NCI-H2196 (cell line): ENCODE results near the gene MFSD6.

ENCODE experiments used
- DNase-seq: peaks from one replicate; lab custom pipeline; 2025; ENCODE audit not compliant: unreplicated experiment; lab: John Stamatoyannopoulos, UW

MFSD6 gene

DNA sequence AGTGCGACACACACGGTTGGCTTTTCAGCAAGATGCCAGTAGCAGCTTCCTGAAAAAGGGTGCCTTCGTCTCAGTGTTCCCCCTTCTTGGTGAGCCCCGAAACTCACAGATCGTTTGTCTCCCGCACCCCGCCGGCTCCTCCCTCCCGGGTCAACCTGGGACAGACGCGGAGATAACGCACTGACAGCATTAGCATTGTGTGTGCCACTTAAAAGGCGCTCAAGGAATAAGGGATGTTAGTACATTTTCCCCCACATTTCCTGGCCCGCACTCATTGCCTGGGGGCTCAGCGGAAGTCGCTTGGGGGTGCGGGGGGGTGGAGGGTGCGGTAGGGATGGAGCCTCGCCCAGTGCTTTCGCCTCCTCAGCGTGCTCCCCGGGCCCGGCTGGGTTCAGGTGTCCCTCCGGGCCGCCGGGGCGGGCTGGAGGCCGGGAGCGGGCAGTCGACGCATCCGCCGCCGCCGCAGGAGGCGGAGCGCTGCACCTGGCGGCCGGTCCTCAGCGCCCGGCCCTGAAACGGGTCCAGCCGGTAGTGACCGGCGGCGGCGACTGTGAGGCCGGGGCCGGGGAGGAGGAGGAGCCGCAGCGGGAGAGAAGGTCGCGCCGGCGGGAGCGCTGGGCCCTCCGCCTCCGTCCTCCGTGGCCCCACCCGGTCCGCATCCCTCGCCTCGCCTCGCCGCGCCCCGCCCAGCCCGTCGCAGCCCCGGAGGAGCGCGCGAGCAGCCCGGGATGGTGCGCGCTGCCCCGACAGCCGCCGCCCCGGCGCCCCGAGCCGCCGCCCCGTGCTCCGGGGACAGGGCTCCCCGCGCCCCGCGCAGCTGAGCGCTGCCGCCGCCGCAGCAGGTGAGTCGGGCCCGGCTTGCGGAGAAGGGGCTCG, at the start of gene MFSD6:
TSS of gene MFSD6 (plus strand) at position 694 of the 876 bp plus-strand sequence. CDS start 27,675 bp downstream, outside the sequence.
- DNase-seq, result peak; percentile 56

DNA sequence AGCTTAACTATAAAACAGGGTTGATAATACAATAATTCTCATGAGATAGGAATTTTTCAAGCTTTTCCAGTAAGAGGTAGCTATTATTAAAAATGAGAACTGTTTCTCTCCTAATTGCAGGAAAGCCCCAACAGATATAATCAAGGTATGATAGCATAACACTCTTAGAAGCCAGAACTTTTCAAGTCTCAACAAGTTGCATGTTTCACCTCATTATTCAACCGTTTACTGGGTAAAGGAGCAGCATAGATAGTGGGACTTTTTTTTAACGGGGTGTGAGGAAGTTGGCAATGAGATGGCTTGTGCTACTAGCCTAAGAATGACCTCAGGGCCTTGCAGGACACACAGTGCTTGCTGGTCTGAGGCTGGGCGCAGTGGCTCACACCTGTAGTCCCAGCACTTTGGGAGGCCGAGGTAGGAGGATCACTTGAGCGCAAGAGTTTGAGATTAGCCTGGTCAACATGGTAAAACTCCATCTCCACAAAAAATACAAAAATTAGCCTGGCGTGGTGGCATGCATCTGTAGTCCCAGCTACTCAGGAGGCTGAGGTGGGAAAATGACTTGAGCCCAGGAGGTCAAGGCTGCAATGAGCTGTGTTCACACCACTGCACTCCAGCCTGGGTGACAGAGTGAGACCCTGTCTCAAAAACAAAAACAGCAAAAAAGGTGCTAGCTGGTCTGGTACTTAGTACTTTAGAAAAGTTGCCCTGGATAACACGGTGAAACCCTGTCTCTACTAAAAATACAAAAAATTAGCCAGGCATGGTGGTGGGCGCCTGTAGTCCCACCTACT, 49.3 kb upstream of the MFSD6 start:
- peak; percentile 29 for DNase-seq

DNA sequence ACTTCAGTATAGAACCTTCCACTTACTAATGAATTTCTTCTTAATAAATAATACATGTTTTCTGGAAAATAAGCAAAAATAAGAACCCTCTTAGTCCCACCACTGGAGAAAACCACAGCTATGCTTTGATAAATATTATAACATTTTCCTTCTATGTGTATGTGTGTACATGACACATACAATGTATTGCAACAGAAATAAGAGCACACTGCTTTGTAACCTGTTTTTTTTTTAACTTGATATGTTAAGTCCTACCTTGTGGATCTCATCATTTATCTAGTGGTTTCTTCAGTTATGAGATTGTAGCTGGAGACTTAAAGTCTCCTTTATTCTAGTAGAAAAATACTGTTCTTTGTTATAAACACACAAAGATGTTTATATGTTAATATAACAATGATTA, 47.6 kb upstream of the MFSD6 start:
- DNase-seq, result no peak

- DNase-seq, result no peak
These were observed 47.2 kb upstream of the MFSD6 start for GRCh38 chr2:190360965-190361364.

GRCh38 chr2:190361572-190361971, 46.6 kb upstream of the MFSD6 start:
- DNase-seq, result no peak

DNA sequence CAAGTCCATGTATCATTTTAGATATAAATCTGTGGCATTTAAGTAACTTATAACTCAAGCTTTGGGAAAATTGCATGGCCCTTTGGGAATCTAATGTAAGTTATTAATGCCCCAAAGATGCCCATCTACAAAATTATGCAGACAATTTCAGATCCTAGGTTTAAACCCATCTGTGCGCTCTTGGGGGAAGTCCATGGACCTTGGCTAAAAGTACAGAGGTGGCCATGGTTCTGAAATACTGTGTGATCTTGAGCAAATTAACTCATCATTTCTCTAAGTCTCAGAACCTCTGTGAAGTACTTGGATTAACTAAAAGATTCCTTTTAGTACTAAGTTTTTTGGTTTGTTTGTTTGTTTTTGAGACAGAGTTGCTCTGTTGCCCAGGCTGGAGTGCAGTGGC, 45.3 kb upstream of the MFSD6 start:
- no peak for DNase-seq

DNA sequence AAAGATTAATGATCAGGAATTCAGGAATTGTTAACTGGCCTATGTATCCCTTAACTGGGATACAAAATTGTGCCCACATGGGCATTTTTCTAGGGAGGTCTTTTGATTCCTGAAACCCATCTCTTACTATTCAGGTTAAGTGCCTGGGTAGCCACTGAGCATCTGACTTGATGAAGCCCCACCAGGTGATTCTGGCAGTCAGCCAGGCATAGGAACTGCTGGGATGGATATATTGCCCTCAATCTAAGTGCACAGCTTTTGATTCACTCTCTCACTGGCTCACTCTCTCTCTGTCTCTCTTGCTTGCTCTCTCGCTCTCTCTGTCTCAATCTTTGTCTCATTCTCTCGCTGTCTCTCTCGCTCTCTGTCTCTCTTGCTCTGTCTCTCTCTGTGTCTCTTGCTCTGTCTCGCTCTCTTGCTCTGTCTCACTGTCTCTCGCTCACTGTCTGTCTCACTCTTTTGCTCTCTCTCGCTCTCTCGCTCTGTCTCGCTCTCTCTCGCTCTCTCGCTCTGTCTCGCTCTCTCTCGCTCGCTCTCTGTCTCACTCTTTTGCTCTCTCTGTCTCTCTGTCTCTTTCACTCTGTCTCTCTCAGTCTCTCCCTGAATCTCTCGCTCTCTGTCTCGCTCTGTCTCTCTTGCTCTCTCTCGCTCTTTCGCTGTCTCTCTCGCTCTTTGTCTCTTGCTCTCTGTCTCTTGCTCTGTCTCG, 42.5 kb upstream of the MFSD6 start:
- DNase-seq, result no peak

DNA sequence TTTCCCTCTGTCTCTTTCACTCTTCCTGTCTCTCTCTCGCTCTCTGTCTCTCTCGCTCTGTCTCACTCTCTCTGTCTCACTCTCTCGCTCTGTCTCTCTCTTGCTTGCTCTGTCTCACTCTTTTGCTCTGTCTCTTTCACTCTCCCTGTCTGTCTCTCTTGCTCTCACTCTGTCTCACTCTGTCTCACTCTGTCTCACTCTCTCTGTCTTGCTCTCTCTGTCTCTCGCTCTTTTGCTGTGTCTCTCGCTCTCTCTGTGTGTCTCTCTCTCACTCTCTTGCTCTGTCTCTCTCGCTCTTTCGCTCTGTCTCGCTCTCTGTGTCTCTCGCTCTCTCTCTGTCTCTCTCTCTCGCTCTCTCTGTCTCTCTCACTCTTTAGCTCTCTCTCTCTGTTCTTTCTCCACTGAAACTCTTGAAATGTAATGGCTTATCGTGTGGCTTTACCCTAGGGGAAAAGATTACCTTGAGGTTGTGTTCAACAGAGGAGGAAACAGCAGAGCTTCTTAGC, 41.9 kb upstream of the MFSD6 start:
- DNase-seq, result no peak

GRCh38 chr2:190367091-190367490, 41.1 kb upstream of the MFSD6 start:
- DNase-seq, result no peak

GRCh38 chr2:190369635-190370034, 38.5 kb upstream of the MFSD6 start:
- no peak for DNase-seq

- DNase-seq, result no peak
These were observed 32.1 kb upstream of the MFSD6 start for GRCh38 chr2:190376083-190376482.

DNA sequence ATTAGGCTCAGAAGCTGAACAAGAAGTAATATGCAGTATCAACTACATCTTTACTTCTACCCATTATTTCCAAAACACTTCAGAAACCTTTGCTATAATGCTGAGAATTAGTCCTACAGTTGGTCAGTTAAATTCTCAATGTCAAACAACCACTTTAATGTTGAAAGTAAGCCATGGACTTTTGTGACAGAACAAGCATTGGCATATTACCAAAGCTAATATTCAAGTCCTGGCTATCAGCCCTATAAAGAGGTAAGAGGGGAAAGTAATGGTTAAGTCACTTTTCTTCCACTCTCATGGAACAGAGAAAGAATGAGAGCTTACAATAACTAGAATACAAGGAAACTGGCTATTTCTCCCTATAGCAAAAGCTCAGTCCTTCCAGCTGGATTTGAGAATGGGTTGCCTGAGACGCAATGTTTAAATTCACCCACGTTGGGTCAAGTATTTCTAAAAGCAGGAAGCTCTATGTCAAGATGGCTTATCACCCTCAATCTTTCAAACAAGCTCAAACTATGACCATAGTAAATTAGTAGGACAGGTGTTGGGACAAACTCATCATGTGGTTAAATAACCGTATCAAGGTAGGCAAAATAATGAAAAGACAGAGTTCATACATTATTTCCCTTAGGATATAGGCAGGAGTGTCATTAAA, 31.4 kb upstream of the MFSD6 start:
- DNase-seq, result peak; percentile 54

- no peak for DNase-seq
These were observed 29.3 kb upstream of the MFSD6 start for GRCh38 chr2:190378880-190379237.

- peak; percentile 45 for DNase-seq
These were observed 28.7 kb upstream of the MFSD6 start for GRCh38 chr2:190379249-190379964.

DNA sequence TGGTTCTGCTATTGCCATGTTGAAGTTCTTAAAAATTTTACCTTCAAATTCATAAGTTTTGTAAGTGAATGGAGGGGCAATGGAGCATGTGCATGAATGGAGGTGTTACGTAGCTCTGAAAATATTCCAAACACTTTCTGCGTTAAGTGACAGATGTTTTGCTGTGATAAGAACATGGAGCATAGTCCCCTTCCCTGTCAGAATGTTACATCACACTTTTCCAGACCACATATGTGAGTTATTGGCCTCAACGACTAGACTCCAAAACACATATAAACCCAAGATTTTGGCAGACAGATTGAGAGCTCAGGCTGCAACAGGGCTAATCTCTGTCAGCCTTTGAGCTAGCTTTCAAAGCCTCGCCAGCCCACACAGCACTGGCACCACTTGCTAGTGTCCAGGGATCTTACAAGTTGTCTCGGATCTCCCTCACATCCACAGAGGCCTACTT, 27.2 kb upstream of the MFSD6 start:
- no peak for DNase-seq

DNA sequence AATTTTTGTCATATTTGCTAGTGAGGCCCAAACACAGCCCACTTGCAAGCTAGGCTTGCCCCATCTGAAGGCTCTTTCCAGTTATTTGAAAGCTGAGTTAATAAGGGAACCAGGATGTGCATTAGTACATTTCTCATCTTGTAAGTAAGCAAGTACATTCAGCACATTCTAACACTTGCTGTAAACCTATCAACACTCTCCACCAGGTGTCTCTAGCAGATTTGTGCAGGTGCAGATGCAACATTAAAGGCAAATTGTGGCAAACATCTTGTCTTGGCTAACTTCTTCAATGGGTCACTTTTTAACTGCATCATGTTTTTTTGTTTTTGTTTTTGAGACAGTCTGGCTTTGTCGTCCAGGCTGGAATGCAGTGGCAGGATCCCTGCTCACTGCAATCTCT, 25.3 kb upstream of the MFSD6 start:
- peak; percentile 60 for DNase-seq

GRCh38 chr2:190387422-190387821, 20.7 kb upstream of the MFSD6 start:
- DNase-seq, result no peak

DNA sequence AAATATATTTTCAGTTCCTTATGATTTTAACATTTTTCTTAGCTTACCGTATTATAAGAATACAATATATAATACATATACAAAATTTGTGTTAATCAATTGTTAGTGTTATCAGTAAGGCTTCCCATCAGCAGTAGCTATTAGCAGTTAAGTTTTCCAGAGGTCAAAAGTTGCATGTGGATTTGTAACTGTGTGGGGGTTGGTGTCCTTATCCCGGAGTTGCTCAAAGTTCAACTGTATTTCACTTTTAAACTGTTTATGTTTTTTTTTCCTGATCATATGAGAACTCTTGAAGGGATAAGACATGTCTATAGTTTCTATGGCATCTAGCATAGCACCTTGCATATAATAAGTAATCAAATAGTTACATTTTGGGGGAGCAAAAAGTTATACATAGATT, 11.9 kb upstream of the MFSD6 start:
- DNase-seq, result no peak

GRCh38 chr2:190402986-190403603, 5.1 kb upstream of the MFSD6 start:
- DNase-seq, result no peak

DNA sequence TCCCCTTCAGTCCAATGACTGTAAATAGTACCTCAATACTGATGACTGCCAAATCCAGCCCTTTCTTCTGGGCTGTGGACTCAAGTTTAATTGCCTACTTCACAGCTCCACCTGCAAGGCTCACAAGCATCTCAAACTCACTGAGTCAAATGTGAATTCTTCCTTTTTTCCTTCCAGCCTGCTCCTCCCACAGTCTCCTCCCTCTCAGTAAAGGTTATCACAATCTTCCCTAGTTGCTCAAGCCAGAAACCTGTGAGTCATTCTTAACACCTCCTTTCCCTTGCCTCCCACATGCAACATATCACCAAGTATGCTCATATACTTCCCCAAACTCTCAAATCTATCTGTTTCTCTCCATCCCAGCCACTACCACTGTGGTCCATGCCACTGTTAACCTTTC, 3.7 kb upstream of the MFSD6 start:
- DNase-seq, result peak; percentile 39
